Measurements from ENCODE around the gene LMAN1L.

The LMAN1L gene

GRCh38 chr15:74801311-74801997, 11.2 kb upstream of the LMAN1L start:
- H3K4me1 ChIP-seq = peaks cover 29 to 45% (median 36%) of the 10 kb centered on the region in 10 experiments
- TF ChIP-seq Cebpa-rat (IDR thresholded peaks at IDR 0.05) = no peak
- H3K36me3 ChIP-seq = peaks cover 73 to 89% (median 82%) of the 10 kb centered on the region in 11 experiments
- no peaks in the 10 kb centered on the region for H3K9me3 ChIP-seq (replicated peaks in 1 of 11)
- H3K27ac ChIP-seq = no peak overlapping the region; a peak in 1 of 22 replicates
- no peak overlapping the region for H3K4me3 ChIP-seq
- H3K27me3 ChIP-seq = no peaks in the 10 kb centered on the region
- H3K9ac ChIP-seq = peak overlapping the region in 1 of 11 experiments; percentile 15; a peak in 2 of 22 replicates
- H4K20me1 ChIP-seq = peaks cover 49 to 95% (median 77%) of the 10 kb centered on the region in 11 experiments
- H3K4me2 ChIP-seq = no peak overlapping the region

GRCh38 chr15:74802290-74802689, 10.3 kb upstream of the LMAN1L start:
- no peaks in the 10 kb centered on the region for H3K9me3 ChIP-seq (replicated peaks in 1 of 11)
- H3K36me3 ChIP-seq = peaks cover 73 to 81% (median 77%) of the 10 kb centered on the region in 11 experiments
- no peak overlapping the region for H3K4me2 ChIP-seq
- no peaks in the 10 kb centered on the region for H3K27me3 ChIP-seq
- H3K4me1 ChIP-seq = peaks cover 28 to 37% (median 33%) of the 10 kb centered on the region in 10 experiments
- H3K9ac ChIP-seq = peak overlapping the region in 2 of 11 experiments; percentile 6 to 41; a peak in 1 of 22 replicates
- no peak overlapping the region for H3K27ac ChIP-seq
- no peak overlapping the region for H3K4me3 ChIP-seq
- H4K20me1 ChIP-seq = peaks cover 41 to 93% (median 69%) of the 10 kb centered on the region in 11 experiments
- TF ChIP-seq Cebpa-rat (IDR thresholded peaks at IDR 0.05) = no peak

- Histone ChIP-seq H3K9me3 (replicated peaks in 1 of 11) (no peaks in the 10 kb centered on the region), H3K36me3 (peaks cover 66 to 78% (median 71%) of the 10 kb centered on the region in 11 experiments)
- TF ChIP-seq Cebpa-rat (IDR thresholded peaks at IDR 0.05) = no peak
These were observed 9.7 kb upstream of the LMAN1L start for GRCh38 chr15:74802862-74803447.

GRCh38 chr15:74804935-74805334, 7.7 kb upstream of the LMAN1L start:
- TF ChIP-seq Cebpa-rat (IDR thresholded peaks at IDR 0.05) = no peak
- no peak overlapping the region for H3K9ac ChIP-seq
- no peak overlapping the region; a peak in 1 of 22 replicates for H3K27ac ChIP-seq
- no peak overlapping the region for H3K4me2 ChIP-seq
- peaks cover 2 to 14% (median 8%) of the 10 kb centered on the region in 10 experiments for H3K4me1 ChIP-seq
- H3K36me3 ChIP-seq = peaks cover 46 to 58% (median 52%) of the 10 kb centered on the region in 11 experiments
- no peaks in the 10 kb centered on the region for H3K27me3 ChIP-seq
- peaks cover 14 to 86% (median 43%) of the 10 kb centered on the region in 11 experiments for H4K20me1 ChIP-seq
- no peak overlapping the region for H3K4me3 ChIP-seq
- no peaks in the 10 kb centered on the region for H3K9me3 ChIP-seq (replicated peaks in 1 of 11)

More at GRCh38 chr15:74802862-74803447, 9.7 kb upstream of the LMAN1L start:
- no peak overlapping the region for H3K4me3 ChIP-seq
- H3K4me1 ChIP-seq = peaks cover 22 to 30% (median 27%) of the 10 kb centered on the region in 10 experiments
- no peaks in the 10 kb centered on the region for H3K27me3 ChIP-seq
- no peak overlapping the region for H3K4me2 ChIP-seq
- no peak overlapping the region for H3K9ac ChIP-seq
- H4K20me1 ChIP-seq = peaks cover 34 to 93% (median 62%) of the 10 kb centered on the region in 11 experiments
- no peak overlapping the region for H3K27ac ChIP-seq

GRCh38 chr15:74807282-74807681, 5.4 kb upstream of the LMAN1L start:
- Histone ChIP-seq H3K27me3 (no peaks in the 10 kb centered on the region), H3K4me3 (no peak overlapping the region), H3K9me3 (replicated peaks in 1 of 11) (no peaks in the 10 kb centered on the region), H3K4me1 (0 out of 20 replicates have a peak, but pooled peaks cover 0 to 7% (median 0%) of the 10 kb centered on the region in 10 experiments), H3K4me2 (no peak overlapping the region), H3K36me3 (peaks cover 25 to 34% (median 30%) of the 10 kb centered on the region in 11 experiments), H3K9ac (no peak overlapping the region), H3K27ac (no peak overlapping the region), H4K20me1 (peaks cover 0 to 62% (median 19%) of the 10 kb centered on the region in 11 experiments; a peak in 18 of 22 replicates)
- TF ChIP-seq Cebpa-rat (IDR thresholded peaks at IDR 0.05) = no peak

GRCh38 chr15:74808078-74808839, 4.4 kb upstream of the LMAN1L start:
- H3K9me3 ChIP-seq (replicated peaks in 1 of 11) = no peaks in the 10 kb centered on the region
- H3K4me2 ChIP-seq = no peak overlapping the region
- H3K27ac ChIP-seq = no peak overlapping the region
- no peak overlapping the region for H3K4me3 ChIP-seq
- H3K9ac ChIP-seq = no peak overlapping the region
- H3K27me3 ChIP-seq = no peaks in the 10 kb centered on the region
- H3K36me3 ChIP-seq = peaks cover 15 to 25% (median 20%) of the 10 kb centered on the region in 11 experiments
- 0 out of 22 replicates have a peak, but pooled peaks of 1 of the 11 experiments have one; percentile 14 for TF ChIP-seq Cebpa-rat (IDR thresholded peaks at IDR 0.05)
- 0 out of 20 replicates have a peak, but pooled peaks cover 0 to 7% (median 0%) of the 10 kb centered on the region in 10 experiments for H3K4me1 ChIP-seq
- H4K20me1 ChIP-seq = peaks cover 0 to 52% (median 10%) of the 10 kb centered on the region in 11 experiments; a peak in 15 of 22 replicates

GRCh38 chr15:74808840-74809229, 3.8 kb upstream of the LMAN1L start:
- TF ChIP-seq Cebpa-rat (IDR thresholded peaks at IDR 0.05) = no peak
- H3K9me3 ChIP-seq (replicated peaks in 1 of 11) = no peaks in the 10 kb centered on the region
- H3K4me1 ChIP-seq = 0 out of 20 replicates have a peak, but pooled peaks cover 0 to 7% (median 0%) of the 10 kb centered on the region in 10 experiments
- H3K9ac ChIP-seq = no peak overlapping the region
- no peak overlapping the region for H3K4me2 ChIP-seq
- peaks cover 10 to 19% (median 14%) of the 10 kb centered on the region in 11 experiments for H3K36me3 ChIP-seq
- no peak overlapping the region for H3K27ac ChIP-seq
- H3K4me3 ChIP-seq = no peak overlapping the region
- peaks cover 0 to 47% (median 4%) of the 10 kb centered on the region in 11 experiments; a peak in 13 of 22 replicates for H4K20me1 ChIP-seq
- no peaks in the 10 kb centered on the region for H3K27me3 ChIP-seq

- Histone ChIP-seq H3K4me3 (no peak overlapping the region), H3K27me3 (no peaks in the 10 kb centered on the region), H3K36me3 (peaks cover 6 to 15% (median 10%) of the 10 kb centered on the region in 11 experiments), H3K9ac (no peak overlapping the region), H3K27ac (no peak overlapping the region), H4K20me1 (peaks cover 0 to 43% (median under 1%) of the 10 kb centered on the region in 11 experiments; a peak in 7 of 22 replicates), H3K9me3 (replicated peaks in 1 of 11) (no peaks in the 10 kb centered on the region), H3K4me1 (0 out of 20 replicates have a peak, but pooled peaks cover 0 to 7% (median 0%) of the 10 kb centered on the region in 10 experiments), H3K4me2 (no peak overlapping the region)
- TF ChIP-seq Cebpa-rat (IDR thresholded peaks at IDR 0.05) = no peak
These were observed 3.4 kb upstream of the LMAN1L start for GRCh38 chr15:74809242-74809641.
